Keratinocyte (primary cell): ENCODE results near the gene SEMA4A. TPM values are rescaled to one million over a fixed set of nuclear protein-coding genes. Genes with fewer than 3 reads are reported as not detected.

Experiments used
- DNase-seq: peaks from one replicate; pipeline ENCODE4 v3.0.0-alpha.2; 2011; ENCODE audit warnings: low read depth, missing footprints, low spot score
- FAIRE-seq: peaks from 2 replicates; lab custom pipeline; 2011; peaks lifted over from hg19 to GRCh38; lab: Jason Lieb, UNC
- H2AFZ ChIP-seq: 2 replicates; pipeline ENCODE4 v1.6.0; 2012; ENCODE audit warnings: low read length, control low read depth, inconsistent platforms; ENCODE audit not compliant: control insufficient read depth
- H3K27ac ChIP-seq: 2 replicates; pipeline ENCODE4 v1.5.1; 2011; ENCODE audit warnings: low read length; ENCODE audit not compliant: control insufficient read depth, insufficient read depth
- H3K27me3 ChIP-seq: 3 replicates; pipeline ENCODE4 v1.6.0; 2011; ENCODE audit warnings: low read length; ENCODE audit not compliant: control insufficient read depth, insufficient read depth; ENCODE audit errors: extremely low read depth
- H3K36me3 ChIP-seq, 2 experiments: 2 replicates in 1 of 2; 3 replicates in 1 of 2; pipeline ENCODE4 v1.5.1; 2011; ENCODE audit warnings: low read length in 2 of 2, mild to moderate bottlenecking in 1 of 2; ENCODE audit not compliant: control insufficient read depth in 2 of 2, insufficient read depth in 2 of 2; ENCODE audit errors: extremely low read depth in 1 of 2
- H3K4me1 ChIP-seq: 3 replicates; pipeline ENCODE4 v1.5.1; 2011; ENCODE audit warnings: low read length; ENCODE audit not compliant: control insufficient read depth, insufficient read depth; ENCODE audit errors: extremely low read depth
- H3K4me2 ChIP-seq: 3 replicates; pipeline ENCODE4 v1.6.0; 2011; ENCODE audit warnings: low read depth, low read length; ENCODE audit not compliant: control insufficient read depth, insufficient read depth; ENCODE audit errors: extremely low read depth
- H3K4me3 ChIP-seq, 3 experiments: fragments of 200-600 bp in 1 of 3; sonication (generic) in 1 of 3; 2 replicates in 2 of 3; 3 replicates in 1 of 3; pipeline ENCODE4 v1.5.1; 2011 to 2016; ENCODE audit warnings: low read length in 3 of 3, mild to moderate bottlenecking in 3 of 3, control low read depth in 2 of 3, inconsistent platforms in 1 of 3, low read depth in 1 of 3, mixed read lengths in 1 of 3, mixed run types in 1 of 3, moderate library complexity in 1 of 3; ENCODE audit not compliant: control insufficient read depth in 2 of 3, insufficient read depth in 2 of 3; ENCODE audit errors: extremely low read depth in 1 of 3
- H3K79me2 ChIP-seq: 2 replicates; pipeline ENCODE4 v1.6.0; 2012; ENCODE audit warnings: low read length; ENCODE audit not compliant: control insufficient read depth, insufficient read depth
- H3K9ac ChIP-seq: 3 replicates; pipeline ENCODE4 v1.6.0; 2011; ENCODE audit warnings: low read length; ENCODE audit not compliant: control insufficient read depth, insufficient read depth; ENCODE audit errors: extremely low read depth
- H3K9me1 ChIP-seq: 3 replicates; pipeline ENCODE4 v1.6.0; 2011; ENCODE audit warnings: low read length; ENCODE audit not compliant: control insufficient read depth, insufficient read depth; ENCODE audit errors: extremely low read depth
- H3K9me3 ChIP-seq: 2 replicates; pipeline ENCODE4 v1.5.1; 2012; ENCODE audit warnings: low read depth, low read length; ENCODE audit not compliant: control insufficient read depth
- H4K20me1 ChIP-seq: 3 replicates; pipeline ENCODE4 v1.6.0; 2011; ENCODE audit warnings: low read length; ENCODE audit not compliant: control insufficient read depth, insufficient read depth; ENCODE audit errors: extremely low read depth
- CTCF ChIP-seq, 3 experiments: IDR thresholded peaks in 1 of 3; conservative IDR thresholded peaks in 1 of 3; optimal IDR thresholded peaks in 1 of 3; 2 replicates in 2 of 3; 3 replicates in 1 of 3; pipeline versions ENCODE3 to v1.5.1; 2011; ENCODE audit warnings: low read length in 3 of 3, mild to moderate bottlenecking in 3 of 3, moderate library complexity in 2 of 3, control low read depth in 1 of 3, inconsistent platforms in 1 of 3; ENCODE audit not compliant: insufficient read depth in 2 of 3; ENCODE audit errors: extremely low read depth in 1 of 3
- EZH2 ChIP-seq: IDR thresholded peaks from one replicate; pipeline ENCODE4 v1.6.1; 2012; ENCODE audit warnings: inconsistent platforms, mild to moderate bottlenecking, low read length, moderate library complexity
- dilution Hi-C: fragments of 300-500 bp; cut with MboI; formaldehyde crosslinking; loops from one replicate; pipeline ENCODE4 v1.7.0; 2020; ENCODE audit warnings: low sequenced_read_pairs; ENCODE audit not compliant: extremely low pct_ligation_motif_present
- polyA plus RNA-seq, 5 experiments: library from polyadenylated mRNA; depleted of rRNA in 3 of 5; stranded (reverse) in 3 of 5; stranded (forward) in 1 of 5; unstranded in 1 of 5; fragments of >200 nt; gene quantifications; 1 replicate in 1 of 5; 2 replicates in 3 of 5; 3 replicates in 1 of 5; pipeline versions ENCODE4 v1.2.1 to v1.2.3, GENCODE V29; 2011 to 2012; ENCODE audit warnings: missing spikeins in 2 of 5, low read depth in 1 of 5, low replicate concordance in 1 of 5

Gene SEMA4A
- polyA plus RNA-seq, 1 donor (not counting 4 experiments of a cell fraction or from before 2014, with no cell fraction given): 7.9 TPM

GRCh38 chr1:156162430-156163037, 9.1 kb downstream of the SEMA4A start:
- no peaks in the 10 kb centered on the region for H3K27me3 ChIP-seq
- peaks cover 6 to 10% of the 10 kb centered on the region in 2 experiments for H3K36me3 ChIP-seq
- TF ChIP-seq CTCF (optimal IDR thresholded peaks at IDR 0.05 in 1 of 3, IDR thresholded peaks at IDR 0.05 in 1 of 3, conservative IDR thresholded peaks at IDR 0.05 in 1 of 3; ENCODE audit: extremely low read depth in 1 of 3, insufficient read depth in 2 of 3, low read length in 3 of 3) (no peak), EZH2 (no peak)
- H3K79me2 ChIP-seq: no peaks in the 10 kb centered on the region
- no peaks in the 10 kb centered on the region for H3K4me1 ChIP-seq
- no peak overlapping the region for H3K9ac ChIP-seq
- no peak overlapping the region for H3K27ac ChIP-seq
- dilution Hi-C loops: no loop called here
- no peak overlapping the region for H3K4me2 ChIP-seq
- no peak overlapping the region for H3K4me3 ChIP-seq
- DNase-seq: no peak
- H3K9me1 ChIP-seq: no peaks in the 10 kb centered on the region
- no peaks in the 10 kb centered on the region for H3K9me3 ChIP-seq
- H2AFZ ChIP-seq: no peak overlapping the region
- no peaks in the 10 kb centered on the region for H4K20me1 ChIP-seq
- FAIRE-seq: no peak

GRCh38 chr1:156163712-156164111, 10.3 kb downstream of the SEMA4A start:
- no peak overlapping the region for H3K4me2 ChIP-seq
- no peak for TF ChIP-seq EZH2
- no peak for TF ChIP-seq CTCF (optimal IDR thresholded peaks at IDR 0.05 in 1 of 3, IDR thresholded peaks at IDR 0.05 in 1 of 3, conservative IDR thresholded peaks at IDR 0.05 in 1 of 3; ENCODE audit: extremely low read depth in 1 of 3, insufficient read depth in 2 of 3, low read length in 3 of 3)
- dilution Hi-C loops: no loop called here
- H3K9me1 ChIP-seq: no peaks in the 10 kb centered on the region
- no peak overlapping the region for H2AFZ ChIP-seq
- no peak overlapping the region for H3K9ac ChIP-seq
- H3K4me1 ChIP-seq: no peaks in the 10 kb centered on the region
- no peak overlapping the region for H3K4me3 ChIP-seq
- peaks cover 4 to 10% of the 10 kb centered on the region in 2 experiments for H3K36me3 ChIP-seq
- no peaks in the 10 kb centered on the region for H4K20me1 ChIP-seq
- no peak overlapping the region for H3K27ac ChIP-seq
- no peaks in the 10 kb centered on the region for H3K27me3 ChIP-seq
- no peaks in the 10 kb centered on the region for H3K79me2 ChIP-seq
- DNase-seq: no peak
- FAIRE-seq: no peak
- H3K9me3 ChIP-seq: no peaks in the 10 kb centered on the region
